GM18951 (cell line): ENCODE measurements around the gene CUL2.

Experiments used
- POLR2A ChIP-seq: IDR thresholded peaks from 4 replicates; pipeline ENCODE4 v1.6.1; 2011; ENCODE audit warnings: mild to moderate bottlenecking; ENCODE audit not compliant: insufficient read length, insufficient read depth; ENCODE audit errors: extremely low read depth
- in situ Hi-C: fragments of 300-500 bp; cut with MboI; formaldehyde crosslinking; loops from one replicate; pipeline ENCODE4 v1.12.0; 2022; ENCODE audit warnings: low sequenced_read_pairs, mixed read lengths, inconsistent platforms; ENCODE audit not compliant: unreplicated experiment

The CUL2 gene

GRCh38 chr10:35090162-35090954 is at the start of gene CUL2:
CUL2 (minus strand) TSS chr10:35090341; CDS start chr10:35071317, 19,024 bp downstream.
- in situ Hi-C loops: no loop called here

GRCh38 chr10:35136263-35136815 is 46.2 kb upstream of the CUL2 start:
- in situ Hi-C loops: no loop called here
- TF ChIP-seq POLR2A: no peak

More at GRCh38 chr10:35090162-35090954, at the start of gene CUL2:
- peak; percentile 55 for TF ChIP-seq POLR2A

- in situ Hi-C loops: no loop called here
- TF ChIP-seq POLR2A: no peak
Measured at GRCh38 chr10:35135861-35136260, 45.7 kb upstream of the CUL2 start.

GRCh38 chr10:35133586-35133985 is 43.4 kb upstream of the CUL2 start:
- in situ Hi-C loops: no loop called here

GRCh38 chr10:35132727-35133126 is 42.6 kb upstream of the CUL2 start:
- TF ChIP-seq POLR2A: no peak

More at GRCh38 chr10:35133586-35133985, 43.4 kb upstream of the CUL2 start:
- no peak for TF ChIP-seq POLR2A

GRCh38 chr10:35130663-35131062 is 40.5 kb upstream of the CUL2 start:
- in situ Hi-C loops: no loop called here
- no peak for TF ChIP-seq POLR2A

More at GRCh38 chr10:35132727-35133126, 42.6 kb upstream of the CUL2 start:
- in situ Hi-C loops: no loop called here

- in situ Hi-C loops: no loop called here
- TF ChIP-seq POLR2A: no peak
Measured at GRCh38 chr10:35129185-35129674, 39.1 kb upstream of the CUL2 start.

- TF ChIP-seq POLR2A: no peak
- in situ Hi-C loops: no loop called here
Measured at GRCh38 chr10:35127289-35127891, 37.2 kb upstream of the CUL2 start.

- in situ Hi-C loops: no loop called here
- peak; percentile 99 for TF ChIP-seq POLR2A
Measured at GRCh38 chr10:35126530-35127288, 36.6 kb upstream of the CUL2 start, which contains the start of gene CREM. CREM (plus strand) TSS chr10:35126846; CDS start chr10:35137836, 10,990 bp downstream.

- TF ChIP-seq POLR2A: no peak
- in situ Hi-C loops: no loop called here
Measured at GRCh38 chr10:35126062-35126529, 36.0 kb upstream of the CUL2 start.

GRCh38 chr10:35124540-35124939 is 34.4 kb upstream of the CUL2 start:
- TF ChIP-seq POLR2A: no peak
- in situ Hi-C loops: loop anchor here (25.0 kb wide), 1 partner anchor 463 kb away; no protein-coding TSS in a partner anchor

GRCh38 chr10:35119378-35119777 is 29.2 kb upstream of the CUL2 start:
- in situ Hi-C loops: loop anchor here (5.0 to 25.0 kb wide), 2 partner anchors 93 to 468 kb away; no protein-coding TSS in a partner anchor
- no peak for TF ChIP-seq POLR2A
